Activated CD8-positive, alpha-beta memory T cell treated with anti-CD3 and anti-CD28 coated beads for 36 hours (primary cell): ENCODE data around the gene GLOD4. TPM values are rescaled to one million over a fixed set of nuclear protein-coding genes. Genes with fewer than 3 reads are reported as not detected.
"Not testable (repeated sequence)": the region's sequence is repeated elsewhere in the genome, so short reads cannot be mapped to it uniquely, and the experiment has no call there.

Source experiments
- CTCF ChIA-PET: fragments of 350-600 bp; sonication (Branson Sonifier 250); formaldehyde crosslinking; loops from one replicate; lab custom pipeline; 2021; ENCODE audit warnings: antibody characterized with exemption; lab: Charles Lee
- POLR2A ChIA-PET: fragments of 350-600 bp; sonication (Branson Sonifier 250); formaldehyde crosslinking; loops from one replicate; lab custom pipeline; 2021; ENCODE audit warnings: antibody characterized with exemption; lab: Charles Lee
- total RNA-seq, 2 experiments: library from RNA; stranded (reverse); gene quantifications; one replicate each; pipeline ENCODE4 v1.2.3, GENCODE V29; 2021

GLOD4 gene
- total RNA-seq, 2 experiments from 2014 or later: 80.3 to 82.4 TPM

DNA sequence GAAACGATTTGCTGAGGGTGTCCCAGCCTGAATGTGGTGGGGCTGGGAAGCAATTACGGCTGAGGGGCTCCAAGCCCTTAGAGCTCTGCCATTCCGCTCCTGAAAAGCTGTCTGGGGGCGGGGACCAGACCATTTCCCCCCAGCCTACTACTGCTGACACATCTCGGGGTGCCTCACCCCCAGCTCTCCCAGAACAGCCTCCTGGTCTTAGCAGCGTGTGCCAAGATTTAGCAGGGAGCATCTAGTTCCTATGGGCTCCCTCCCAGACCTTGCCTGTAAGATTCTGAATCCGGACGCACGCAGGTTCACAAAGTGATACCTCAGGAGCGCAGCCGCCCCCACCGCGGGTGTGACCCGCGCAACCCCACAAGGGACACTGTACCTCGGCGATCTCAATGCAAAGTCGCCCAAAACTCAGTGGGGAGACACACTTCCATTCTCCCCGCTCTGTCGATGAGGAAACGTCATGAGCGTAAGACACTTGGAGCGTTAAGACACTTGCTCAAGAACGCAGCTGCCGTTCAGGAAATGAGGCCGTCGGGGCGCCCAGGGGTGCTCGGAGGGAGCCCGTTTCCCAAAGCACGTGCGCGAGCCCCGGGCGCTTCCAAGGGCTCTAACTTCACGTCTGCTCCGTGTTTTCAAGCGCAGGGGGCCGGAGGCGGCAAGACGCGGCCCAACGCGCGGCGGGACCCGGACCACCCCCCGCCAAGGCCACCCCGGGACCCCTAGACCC, 30.6 kb downstream of the GLOD4 start:
- POLR2A ChIA-PET: interaction anchor here (0.5 to 2.1 kb wide), 4 partner anchors 18 to 36 kb away, joined by 3 to 11 read pairs (median 4); partner anchors contain the start of genes GLOD4, MRM3 and VPS53
- CTCF ChIA-PET: interaction anchor here (0.9 to 1.7 kb wide), 3 partner anchors 18 to 31 kb away, joined by 3 to 4 read pairs (median 3); partner anchors contain the start of genes GLOD4 and MRM3

DNA sequence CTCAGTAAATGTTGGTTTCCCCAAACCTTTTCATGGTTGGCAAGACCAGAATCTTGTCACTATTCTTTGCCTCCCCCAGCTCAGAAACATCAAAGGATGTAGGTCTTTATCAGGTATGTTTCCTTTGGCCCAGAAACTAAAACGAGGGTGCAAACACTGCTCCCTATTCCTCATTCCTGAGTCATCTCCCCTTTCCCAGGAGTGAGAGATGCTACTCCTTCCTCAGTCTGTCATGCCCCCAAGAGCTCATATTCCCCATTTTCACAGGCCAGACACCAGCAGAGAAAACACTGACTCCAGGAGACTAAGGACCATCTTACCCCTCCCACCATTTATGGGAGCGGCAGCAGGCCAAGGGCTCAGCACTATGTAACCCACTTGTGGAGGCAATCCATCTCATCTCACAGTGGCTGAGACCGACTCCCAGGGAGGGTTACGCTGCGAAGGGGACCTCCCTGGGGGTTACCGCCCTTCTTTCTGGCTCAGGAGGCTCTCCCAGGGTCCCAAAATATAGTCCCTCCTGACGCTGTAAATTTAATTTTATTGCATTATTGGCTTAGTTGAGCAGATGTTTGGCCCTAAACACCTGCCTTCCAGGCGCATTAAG, 31.5 kb downstream of the GLOD4 start:
- CTCF ChIA-PET: interaction anchor here (0.9 to 1.7 kb wide), 3 partner anchors 17 to 32 kb away, joined by 3 to 4 read pairs (median 3); partner anchors contain the start of genes GLOD4 and MRM3
- POLR2A ChIA-PET: interaction anchor here (0.7 to 0.9 kb wide), 2 partner anchors 17 to 32 kb away, joined by 3 read pairs; partner anchors contain the start of genes GLOD4 and MRM3

DNA sequence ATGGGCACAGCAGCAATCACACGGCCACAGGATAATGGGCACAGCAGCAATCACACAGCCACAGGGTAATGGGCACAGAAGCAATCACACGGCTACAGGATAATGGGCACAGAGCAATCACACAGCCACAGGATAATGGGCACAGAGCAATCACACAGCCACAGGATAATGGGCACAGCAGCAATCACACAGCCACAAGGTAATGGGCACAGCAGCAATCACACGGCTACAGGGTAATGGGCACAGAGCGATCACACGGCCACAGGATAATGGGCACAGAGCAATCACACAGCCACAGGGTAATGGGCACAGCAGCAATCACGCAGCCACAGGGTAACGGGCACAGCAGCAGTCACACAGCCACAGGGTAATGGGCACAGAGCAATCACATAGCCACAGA, 32.7 kb downstream of the GLOD4 start:
- POLR2A ChIA-PET, CTCF ChIA-PET: not testable (repeated sequence)

DNA sequence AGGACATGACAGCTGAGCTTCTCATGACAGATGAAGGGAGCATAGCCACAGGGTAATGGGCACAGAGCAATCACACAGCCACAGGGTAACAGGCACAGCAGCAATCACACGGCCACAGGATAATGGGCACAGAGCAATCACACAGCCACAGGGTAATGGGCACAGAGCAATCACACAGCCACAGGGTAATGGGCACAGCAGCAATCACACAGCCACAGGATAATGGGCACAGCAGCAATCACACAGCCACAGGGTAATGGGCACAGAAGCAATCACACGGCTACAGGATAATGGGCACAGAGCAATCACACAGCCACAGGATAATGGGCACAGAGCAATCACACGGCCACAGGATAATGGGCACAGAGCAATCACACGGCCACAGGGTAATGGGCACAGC, 33.5 kb downstream of the GLOD4 start:
- CTCF ChIA-PET, POLR2A ChIA-PET: not testable (repeated sequence)

DNA sequence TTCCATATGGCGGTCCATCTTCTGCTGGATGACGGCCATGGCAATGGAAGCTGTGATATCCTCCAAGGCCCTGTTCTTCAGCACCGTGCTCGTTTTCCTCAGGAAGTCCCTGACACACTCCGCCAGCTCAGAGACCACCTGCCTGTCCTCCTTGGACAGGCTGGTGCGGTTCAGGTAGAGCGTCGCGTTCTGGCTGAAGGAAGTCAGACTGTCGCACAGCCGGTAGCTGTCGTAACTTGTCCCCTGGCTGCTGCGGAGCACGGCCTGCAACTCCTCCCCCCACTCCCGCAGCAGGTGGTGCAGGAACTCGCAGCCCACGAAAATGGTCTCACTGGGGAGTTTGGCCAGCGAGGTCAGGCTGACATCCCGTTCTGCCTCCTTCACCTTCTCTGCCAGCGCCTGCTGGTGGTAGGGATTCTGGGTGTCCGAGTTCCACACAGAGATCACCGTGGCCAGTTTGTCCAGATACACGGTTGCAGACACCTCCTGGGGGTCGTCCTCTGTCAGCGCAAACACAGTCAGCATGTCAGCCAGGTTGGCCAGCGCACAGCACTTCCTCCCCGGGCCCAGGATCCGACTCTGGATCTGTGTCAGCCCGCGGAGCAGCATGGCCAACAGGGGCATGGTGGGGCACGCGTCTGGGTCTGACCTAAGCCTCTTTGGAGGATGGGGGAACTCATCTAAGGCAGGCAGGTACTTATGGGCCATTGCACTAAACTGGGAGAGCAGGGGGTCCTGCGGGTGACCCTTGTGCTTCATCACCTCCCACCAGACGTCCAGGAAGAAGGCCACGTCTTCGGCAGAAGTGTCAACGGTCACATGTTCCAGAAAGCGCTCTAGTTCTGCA, 35.1 kb downstream of the GLOD4 start:
- CTCF ChIA-PET: no interaction called here
- POLR2A ChIA-PET: no interaction called here

DNA sequence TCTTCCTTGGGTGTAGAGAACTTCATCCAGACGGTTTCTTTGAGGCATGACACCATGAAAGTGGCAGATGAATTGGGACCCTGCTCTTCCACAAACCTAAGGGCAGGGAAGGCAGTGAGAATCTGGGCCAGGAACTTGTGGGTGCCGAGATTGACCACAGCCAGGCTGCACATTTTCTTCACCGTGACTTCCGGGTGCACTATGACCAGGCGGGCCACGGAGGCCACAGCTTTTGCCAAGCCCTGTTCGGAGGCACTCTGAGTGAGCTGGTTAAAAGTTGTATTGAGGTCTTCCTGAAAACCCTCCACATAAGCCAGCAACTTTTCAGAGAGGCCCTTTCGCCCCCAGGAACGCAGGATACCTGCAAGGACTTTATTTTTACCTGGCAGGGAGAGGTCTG, 35.9 kb downstream of the GLOD4 start:
- ChIA-PET POLR2A (no interaction called here), CTCF (no interaction called here)

DNA sequence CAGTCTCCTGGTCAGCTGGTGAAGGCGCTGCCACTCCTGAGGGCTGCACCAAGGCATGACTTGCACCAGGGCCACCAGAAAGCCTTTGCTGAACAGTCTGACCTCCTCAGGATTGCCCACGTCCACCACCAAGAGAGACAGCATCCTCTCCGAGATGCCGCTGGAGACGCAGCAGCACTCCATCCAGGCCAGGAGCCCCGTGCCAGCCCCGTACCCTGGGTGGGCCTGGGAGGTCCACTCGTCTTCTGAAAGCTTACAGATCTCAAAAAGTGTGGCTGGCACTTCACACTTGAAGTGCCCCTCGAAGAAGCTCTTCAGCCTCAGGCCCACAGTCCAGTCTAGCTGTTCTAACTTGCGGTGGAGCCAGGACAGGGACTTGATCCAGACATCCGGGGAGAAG, 36.7 kb downstream of the GLOD4 start:
- CTCF ChIA-PET: no interaction called here
- POLR2A ChIA-PET: interaction anchor here (0.6 kb wide), 1 partner anchor 46 kb away, joined by 3 read pairs; no protein-coding TSS in a partner anchor

DNA sequence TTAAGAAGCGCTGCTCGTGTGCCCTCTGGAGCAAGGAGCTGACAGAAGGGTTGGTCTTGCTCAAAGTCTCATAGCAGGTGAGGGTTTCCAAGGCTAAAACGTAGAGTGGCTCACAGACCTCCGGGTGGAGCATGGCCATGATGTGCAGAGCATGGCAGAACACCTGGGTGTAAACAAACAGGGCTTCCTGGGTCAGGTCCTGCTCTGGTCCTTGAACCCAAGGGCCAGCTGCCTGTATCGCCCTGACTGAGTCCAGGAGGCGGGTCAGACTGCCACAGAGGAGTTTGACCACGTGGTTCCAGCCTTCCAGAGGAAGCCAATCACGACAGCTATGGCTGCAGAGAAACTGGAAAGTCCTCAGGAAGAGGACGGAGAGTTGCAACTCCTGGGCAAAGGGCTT, 37.1 kb downstream of the GLOD4 start:
- ChIA-PET CTCF (no interaction called here), POLR2A (interaction anchor here (0.6 kb wide), 1 partner anchor 45 kb away, joined by 3 read pairs; no protein-coding TSS in a partner anchor)

DNA sequence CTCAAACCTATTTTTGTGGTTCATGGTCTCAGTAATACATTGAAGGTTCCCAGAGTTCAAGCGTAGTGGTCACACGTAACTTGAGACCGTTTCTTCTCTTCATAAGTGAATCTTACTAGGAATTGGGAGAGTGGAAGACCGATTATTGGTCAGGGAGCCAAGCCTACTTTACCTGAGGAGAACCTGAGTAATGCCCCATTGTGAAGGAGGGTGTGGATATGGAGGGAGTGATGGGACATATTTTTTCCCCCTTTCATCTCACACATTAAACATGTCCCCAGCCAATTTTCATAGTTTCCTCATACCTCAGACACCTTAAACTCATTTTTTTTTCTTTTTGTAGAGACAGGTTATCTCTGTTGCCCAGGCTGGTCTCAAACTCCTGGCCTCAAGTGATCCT, 38.9 kb downstream of the GLOD4 start:
- ChIA-PET POLR2A (no interaction called here), CTCF (interaction anchor here (0.7 kb wide), 1 partner anchor 331 kb away, joined by 3 read pairs; no protein-coding TSS in a partner anchor)

DNA sequence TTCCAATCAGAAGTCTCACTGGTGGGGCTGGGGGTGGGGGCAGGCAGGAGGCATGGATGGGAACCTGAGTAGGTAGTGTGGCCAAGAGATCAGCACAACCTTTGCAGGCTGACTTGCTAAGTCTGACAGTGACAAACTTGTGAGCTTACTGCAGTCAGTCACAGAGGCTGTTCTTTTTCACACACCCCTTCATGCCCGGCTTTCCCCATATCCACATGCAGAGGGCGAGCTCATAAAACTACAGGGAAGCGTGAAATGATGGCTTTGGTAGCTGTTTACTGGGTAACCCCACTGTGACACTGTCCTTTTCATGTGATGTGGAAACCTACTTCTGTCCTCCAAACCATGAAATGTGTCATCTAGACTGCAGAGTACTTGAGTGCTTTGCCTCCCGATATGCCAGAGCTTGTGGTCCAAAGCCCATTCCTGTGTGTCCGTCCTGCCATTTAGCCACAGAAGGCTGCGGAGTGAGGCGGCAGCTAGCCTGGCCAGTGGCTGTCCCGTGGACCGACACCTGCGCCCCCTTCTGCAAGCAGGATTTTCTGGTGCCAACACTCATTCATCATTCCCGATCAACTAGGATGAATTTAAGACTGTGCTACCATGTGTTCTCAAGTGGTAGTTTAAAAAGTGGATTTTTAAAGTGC, 39.8 kb downstream of the GLOD4 start:
- CTCF ChIA-PET: no interaction called here

DNA sequence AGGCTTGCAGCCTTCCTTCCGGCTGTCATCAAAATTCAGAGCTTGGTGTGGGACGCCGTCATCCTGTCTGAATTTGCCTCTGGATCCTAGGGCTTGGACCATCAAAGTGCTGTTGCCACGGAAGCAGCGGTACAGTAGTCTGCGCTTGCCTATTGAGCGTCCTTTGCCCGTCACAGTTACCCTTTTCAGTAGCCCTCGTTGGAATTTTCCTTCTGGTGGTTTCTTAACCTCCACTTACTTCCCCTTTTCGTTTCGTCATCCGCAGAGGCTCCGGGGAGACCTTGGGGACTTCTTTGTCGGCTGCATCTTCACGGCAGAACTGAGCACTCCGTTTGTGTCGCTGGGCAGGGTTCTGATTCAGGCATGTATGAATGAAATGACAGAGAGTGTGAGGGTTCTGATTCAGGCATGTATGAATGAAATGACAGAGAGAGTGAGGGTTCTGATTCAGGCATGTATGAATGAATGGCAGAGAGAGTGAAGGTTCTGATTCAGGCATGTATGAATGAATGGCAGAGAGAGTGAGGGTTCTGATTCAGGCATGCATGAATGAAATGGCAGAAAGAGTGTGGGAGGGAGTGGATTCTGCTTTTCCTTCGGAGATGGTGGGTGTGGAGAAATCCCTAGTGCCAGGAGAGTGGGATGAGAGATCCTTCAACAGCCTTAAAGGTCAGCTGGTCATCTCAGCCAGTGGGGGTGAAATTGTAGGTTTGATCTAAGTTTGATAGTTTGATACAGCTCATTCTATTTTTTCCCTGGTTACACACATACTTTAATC, 41.7 kb downstream of the GLOD4 start:
- ChIA-PET CTCF (no interaction called here), POLR2A (no interaction called here)

More for the DNA sequence above, 39.8 kb downstream of the GLOD4 start:
- POLR2A ChIA-PET: interaction anchor here (0.6 kb wide), 1 partner anchor 56 kb away, joined by 3 read pairs; no protein-coding TSS in a partner anchor

DNA sequence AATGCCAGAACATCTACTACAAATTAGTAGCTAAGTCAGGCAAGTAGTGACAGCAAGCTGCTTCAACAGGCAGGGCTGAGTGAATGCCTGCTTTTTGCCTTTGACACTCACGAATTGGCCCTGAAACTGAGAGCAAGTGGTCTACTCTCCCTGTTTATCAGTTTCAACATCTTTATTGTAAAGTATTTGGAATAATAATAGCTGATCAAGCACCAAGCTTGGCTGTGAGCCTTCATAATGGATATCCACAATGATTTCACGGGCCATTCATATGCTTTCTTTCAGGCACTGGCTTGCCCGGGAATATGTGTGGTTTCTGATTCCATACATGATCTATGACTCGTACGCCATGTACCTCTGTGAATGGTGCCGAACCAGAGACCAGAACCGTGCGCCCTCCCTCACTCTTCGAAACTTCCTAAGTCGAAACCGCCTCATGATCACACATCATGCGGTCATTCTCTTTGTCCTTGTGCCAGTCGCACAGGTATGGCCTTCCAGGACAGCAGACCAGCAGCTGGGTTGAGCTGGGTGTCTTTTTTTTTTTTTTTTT, 44.4 kb downstream of the GLOD4 start:
- CTCF ChIA-PET: no interaction called here

DNA sequence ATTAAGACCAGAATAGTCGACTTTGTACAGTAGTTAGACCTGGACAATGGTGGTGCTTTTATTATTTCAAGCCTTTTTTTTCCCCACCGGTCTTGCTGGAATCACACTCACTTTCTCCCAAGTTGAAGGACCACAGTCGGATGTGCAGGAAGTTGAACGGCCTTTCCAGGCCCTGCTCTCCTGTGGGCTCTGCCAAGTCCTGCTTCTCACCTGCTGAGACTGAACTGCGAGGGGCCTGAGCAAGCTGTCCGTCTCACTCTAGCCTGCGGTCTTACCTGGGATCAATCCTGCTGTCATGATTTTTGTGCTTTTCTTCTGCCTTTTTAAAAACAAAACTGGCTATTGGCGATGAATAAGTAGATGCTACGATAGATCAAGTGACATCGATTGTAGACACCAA, 48.3 kb downstream of the GLOD4 start:
- ChIA-PET CTCF (interaction anchor here (1.0 kb wide), 1 partner anchor 19 kb away, joined by 4 read pairs; no protein-coding TSS in a partner anchor), POLR2A (interaction anchor here (0.5 kb wide), 1 partner anchor 1098 kb away, joined by 4 read pairs; no protein-coding TSS in a partner anchor)

More for the DNA sequence above, 44.4 kb downstream of the GLOD4 start:
- POLR2A ChIA-PET: interaction anchor here (0.6 kb wide), 1 partner anchor 50 kb away, joined by 4 read pairs; no protein-coding TSS in a partner anchor

DNA sequence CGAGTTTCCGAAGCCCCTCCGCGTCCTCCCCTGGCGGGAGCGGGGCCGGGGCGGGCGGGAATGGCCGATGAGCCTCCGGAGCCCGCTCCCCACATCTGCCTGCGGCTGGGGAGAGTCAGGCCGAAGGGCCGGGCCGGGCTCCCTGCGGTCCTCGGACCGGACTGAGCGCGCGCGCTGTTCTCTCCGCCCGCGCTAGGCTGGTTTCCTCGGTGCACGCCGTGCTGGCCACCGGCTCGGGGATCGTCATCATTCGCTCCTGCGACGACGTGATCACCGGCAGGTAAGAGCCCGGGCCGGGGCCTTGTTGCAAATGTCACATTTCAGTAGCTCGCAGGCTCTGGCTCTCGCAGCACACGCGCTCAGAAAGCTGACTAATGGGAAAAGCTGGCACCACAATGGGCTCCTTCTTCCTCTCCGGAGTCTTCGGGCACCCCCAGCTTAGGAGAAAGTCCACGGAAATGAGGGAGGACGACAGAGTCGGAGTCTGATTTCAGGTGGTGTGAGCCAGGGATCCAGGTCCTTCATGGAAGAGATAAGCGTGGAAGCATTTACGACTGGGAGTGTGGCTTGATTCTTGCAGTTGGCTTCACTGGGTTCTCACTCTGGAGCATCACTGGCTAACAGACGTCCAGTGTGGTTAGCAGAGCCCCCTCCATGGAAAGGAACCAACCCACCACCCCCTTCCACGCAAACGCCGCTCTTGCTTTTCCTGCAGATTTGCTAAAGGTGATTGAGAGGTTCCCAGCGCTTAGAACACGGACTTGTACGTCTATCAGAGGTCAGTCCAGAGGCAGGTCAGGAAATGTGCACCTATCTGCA, 49.0 kb downstream of the GLOD4 start:
- ChIA-PET POLR2A (interaction anchor here (0.5 to 0.8 kb wide), 2 partner anchors 18 to 1099 kb away, joined by 3 to 4 read pairs; no protein-coding TSS in a partner anchor), CTCF (interaction anchor here (0.7 to 1.0 kb wide), 2 partner anchors 18 to 20 kb away, joined by 3 to 4 read pairs; no protein-coding TSS in a partner anchor)

DNA sequence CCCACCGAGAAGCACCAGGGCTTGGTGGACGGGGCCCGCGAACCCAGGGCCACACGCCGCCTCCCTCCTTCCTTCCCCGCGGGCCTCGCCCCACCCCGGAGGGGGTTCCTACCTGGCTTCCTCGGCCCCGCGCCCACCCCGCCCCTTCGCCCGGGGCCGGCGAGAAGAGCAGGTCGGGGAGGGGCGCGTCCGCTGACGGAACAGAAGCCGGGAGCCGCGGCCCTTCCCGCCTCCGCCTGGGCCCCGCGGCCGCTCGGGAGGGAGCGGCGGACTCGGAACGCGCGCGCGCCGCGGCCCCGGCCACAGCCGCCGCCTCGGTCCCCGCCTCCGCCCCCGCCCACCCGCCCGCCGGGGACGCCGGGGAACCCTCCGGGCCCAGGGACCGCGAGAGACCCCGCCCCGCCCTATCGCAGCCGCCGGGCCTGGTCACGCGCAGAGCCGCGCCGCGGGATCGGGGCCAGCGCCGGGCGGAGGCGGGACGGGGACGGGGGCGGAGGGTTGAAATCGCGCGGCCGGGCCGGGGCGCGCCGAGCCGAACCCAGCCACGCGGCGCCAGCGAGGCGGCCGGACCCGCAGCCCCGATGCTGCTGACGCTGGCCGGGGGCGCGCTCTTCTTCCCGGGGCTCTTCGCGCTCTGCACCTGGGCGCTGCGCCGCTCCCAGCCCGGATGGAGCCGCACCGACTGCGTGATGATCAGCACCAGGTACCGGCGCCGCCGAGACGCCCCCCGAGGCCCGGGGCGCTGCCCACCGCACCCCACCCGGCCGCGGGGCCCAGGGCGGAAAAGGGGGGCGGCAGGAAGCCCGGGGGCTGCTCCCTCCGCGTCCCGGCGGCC, 49.8 kb downstream of the GLOD4 start, which contains the start of gene TLCD3A:
TSS of gene TLCD3A (plus strand) at position 530 of the 835 bp plus-strand sequence. CDS start at position 582, 52 bp downstream.
- ChIA-PET POLR2A (no interaction called here), CTCF (interaction anchor here (1.0 kb wide), 1 partner anchor 20 kb away, joined by 4 read pairs; no protein-coding TSS in a partner anchor)
